Measurements from ENCODE around the gene RIC1. TPM values are rescaled to one million over a fixed set of nuclear protein-coding genes. Genes with fewer than 3 reads are reported as not detected.
"Not testable (repeated sequence)": the region's sequence is repeated elsewhere in the genome, so short reads cannot be mapped to it uniquely, and the experiment has no call there.

The RIC1 gene
- total RNA-seq, 1 donor from 2014 or later, result 23.9 TPM

GRCh38 chr9:5671711-5672353 lies 42.9 kb downstream of the RIC1 start:
- TF ChIP-seq CTCF (IDR thresholded peaks at IDR 0.05), result no peak
- Histone ChIP-seq H3K4me1 (no peaks in the 10 kb centered on the region), H3K36me3 (no peaks in the 10 kb centered on the region), H3K9me3 (no peaks in the 10 kb centered on the region), H3K27me3 (no peaks in the 10 kb centered on the region), H3K27ac (no peak overlapping the region), H3K4me3 (no peak overlapping the region)
- DNase-seq (no peak), ATAC-seq (no peak)
- intact Hi-C loops (cut with DNase I), result no loop called here

- H3K9me3 ChIP-seq; H3K4me3 ChIP-seq; H3K4me1 ChIP-seq; H3K27me3 ChIP-seq; ATAC-seq; DNase-seq; H3K36me3 ChIP-seq; H3K27ac ChIP-seq; intact Hi-C loops (cut with DNase I): not testable (repeated sequence)
These were observed 46.1 kb downstream of the RIC1 start for GRCh38 chr9:5675046-5675445.

GRCh38 chr9:5683591-5683990 lies 54.7 kb downstream of the RIC1 start:
- H3K4me3 ChIP-seq; DNase-seq; ATAC-seq; H3K9me3 ChIP-seq; intact Hi-C loops (cut with DNase I); H3K36me3 ChIP-seq; H3K27ac ChIP-seq; H3K4me1 ChIP-seq; H3K27me3 ChIP-seq: not testable (repeated sequence)

GRCh38 chr9:5684101-5684500 lies 55.2 kb downstream of the RIC1 start:
- Histone ChIP-seq H3K36me3 (no peaks in the 10 kb centered on the region), H3K4me3 (no peak overlapping the region), H3K9me3 (no peaks in the 10 kb centered on the region), H3K4me1 (no peaks in the 10 kb centered on the region), H3K27me3 (no peaks in the 10 kb centered on the region), H3K27ac (no peak overlapping the region)
- TF ChIP-seq CTCF (IDR thresholded peaks at IDR 0.05), result no peak
- DNase-seq, result no peak
- intact Hi-C loops (cut with DNase I), result no loop called here
- ATAC-seq, result no peak

- intact Hi-C loops (cut with DNase I), result no loop called here
- Histone ChIP-seq H3K36me3 (no peaks in the 10 kb centered on the region), H3K27me3 (no peaks in the 10 kb centered on the region), H3K27ac (no peak overlapping the region), H3K9me3 (no peaks in the 10 kb centered on the region), H3K4me3 (no peak overlapping the region), H3K4me1 (no peaks in the 10 kb centered on the region)
- TF ChIP-seq CTCF (IDR thresholded peaks at IDR 0.05), result no peak
- ATAC-seq, result no peak
- no peak for DNase-seq
These were observed 59.2 kb downstream of the RIC1 start for GRCh38 chr9:5688109-5688508.

GRCh38 chr9:5690278-5690677 lies 61.4 kb downstream of the RIC1 start:
- intact Hi-C loops (cut with DNase I), result no loop called here
- no peak for DNase-seq
- no peak for ATAC-seq
- no peaks in the 10 kb centered on the region for H3K27me3 ChIP-seq
- H3K4me3 ChIP-seq, result no peak overlapping the region
- H3K27ac ChIP-seq, result no peak overlapping the region
- TF ChIP-seq CTCF (IDR thresholded peaks at IDR 0.05), result no peak
- H3K36me3 ChIP-seq, result no peaks in the 10 kb centered on the region
- H3K4me1 ChIP-seq, result no peaks in the 10 kb centered on the region
- H3K9me3 ChIP-seq, result no peaks in the 10 kb centered on the region

GRCh38 chr9:5695860-5696259 lies 67.0 kb downstream of the RIC1 start:
- DNase-seq, result no peak
- Histone ChIP-seq H3K36me3 (no peaks in the 10 kb centered on the region), H3K9me3 (no peaks in the 10 kb centered on the region), H3K27me3 (no peaks in the 10 kb centered on the region), H3K27ac (no peak overlapping the region), H3K4me1 (no peaks in the 10 kb centered on the region), H3K4me3 (no peak overlapping the region)
- ATAC-seq, result no peak
- no peak for TF ChIP-seq CTCF (IDR thresholded peaks at IDR 0.05)
- intact Hi-C loops (cut with DNase I), result no loop called here

Measured in upper lobe of right lung (tissue), 1 donor.